Measurements from ENCODE around the gene CKMT2. TPM values are rescaled to one million over a fixed set of nuclear protein-coding genes. Genes with fewer than 3 reads are reported as not detected.
A peak's percentile ranks its signal among the peaks of the same experiment; 100 is the strongest.

CKMT2 gene
- total and polyA plus RNA-seq, 2 of the 8 experiments (the other 6 are each of a cell fraction or from before 2014, with no cell fraction given): 2.4 to 5.0 TPM

DNA sequence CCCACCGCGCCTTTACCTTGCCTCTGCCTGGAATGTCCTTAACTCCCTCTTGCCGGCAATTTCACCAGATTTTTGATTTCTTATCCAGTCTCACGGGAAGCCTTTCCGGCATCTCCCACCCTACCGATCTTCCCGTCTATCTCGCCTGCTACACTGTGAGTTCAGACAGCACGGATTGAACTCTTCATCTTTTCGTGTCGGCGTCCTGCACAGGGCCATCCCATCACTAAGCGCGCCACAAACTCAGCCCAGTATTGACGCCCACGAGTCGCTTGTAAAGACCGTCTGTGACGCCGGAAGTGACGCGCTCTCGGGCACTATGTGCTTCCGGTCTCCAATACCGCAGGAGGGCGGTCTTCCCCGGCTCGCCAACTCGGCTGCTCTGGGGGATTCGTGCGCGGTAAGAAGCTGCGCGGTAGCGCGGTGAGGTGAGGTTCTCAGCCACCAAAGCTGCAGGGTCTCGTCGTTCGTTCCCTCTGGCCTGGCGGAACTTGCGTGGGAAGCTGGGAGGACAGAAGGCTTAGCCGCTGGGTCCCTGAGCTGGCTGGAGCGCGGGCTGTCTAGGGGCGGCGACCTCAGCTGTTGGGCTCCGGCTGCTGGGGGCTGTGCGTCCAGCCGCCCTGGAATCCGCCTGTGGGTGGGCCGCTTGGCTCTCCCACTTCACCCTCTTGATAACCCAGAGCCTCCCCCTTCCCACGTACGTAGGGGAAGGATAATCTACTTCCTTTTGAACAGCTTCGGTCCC is 68.3 kb downstream of the CKMT2 start, which contains the start of gene ZCCHC9 (continued):
- TF ChIP-seq GTF2F1 (IDR thresholded peaks at IDR 0.05; ENCODE audit: borderline replicate concordance, low read depth, low read length): 0 out of 2 replicates have a peak, but pooled peaks have one; percentile 38
- TF ChIP-seq YY1 (IDR thresholded peaks at IDR 0.05; ENCODE audit: low read depth, low read length): 0 out of 2 replicates have a peak, but pooled peaks have one; percentile 13
- no peak for TF ChIP-seq BACH1 (IDR thresholded peaks at IDR 0.05; ENCODE audit: low read length)
- no peak for TF ChIP-seq SAP30 (IDR thresholded peaks at IDR 0.05; ENCODE audit: insufficient read depth, insufficient replicate concordance, low read length)
- TF ChIP-seq, protein P1, sequence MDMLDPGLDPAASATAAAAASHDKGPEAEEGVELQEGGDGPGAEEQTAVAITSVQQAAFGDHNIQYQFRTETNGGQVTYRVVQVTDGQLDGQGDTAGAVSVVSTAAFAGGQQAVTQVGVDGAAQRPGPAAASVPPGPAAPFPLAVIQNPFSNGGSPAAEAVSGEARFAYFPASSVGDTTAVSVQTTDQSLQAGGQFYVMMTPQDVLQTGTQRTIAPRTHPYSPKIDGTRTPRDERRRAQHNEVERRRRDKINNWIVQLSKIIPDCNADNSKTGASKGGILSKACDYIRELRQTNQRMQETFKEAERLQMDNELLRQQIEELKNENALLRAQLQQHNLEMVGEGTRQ (IDR thresholded peaks at IDR 0.05; ENCODE audit: low read length): no peak
- peak; percentile 87 for TF ChIP-seq TBP (IDR thresholded peaks at IDR 0.05; ENCODE audit: low read depth, low read length)
- TF ChIP-seq RNF2 (IDR thresholded peaks at IDR 0.05; ENCODE audit: borderline replicate concordance, low read depth, low read length, missing control alignments, poor library complexity, severe bottlenecking): no peak
- TF ChIP-seq CHD1 (IDR thresholded peaks at IDR 0.05; ENCODE audit: low read depth, low read length): no peak; the same call in 1 of the 2 replicates
- TF ChIP-seq SUZ12 (IDR thresholded peaks at IDR 0.05; ENCODE audit: low read length): no peak
- TF ChIP-seq, protein P2, sequence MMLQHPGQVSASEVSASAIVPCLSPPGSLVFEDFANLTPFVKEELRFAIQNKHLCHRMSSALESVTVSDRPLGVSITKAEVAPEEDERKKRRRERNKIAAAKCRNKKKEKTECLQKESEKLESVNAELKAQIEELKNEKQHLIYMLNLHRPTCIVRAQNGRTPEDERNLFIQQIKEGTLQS (IDR thresholded peaks at IDR 0.05; ENCODE audit: insufficient read depth, low read depth, low read length): peak; percentile 56; the same call in 1 of the 2 replicates
- no peak for TF ChIP-seq BCL11A (IDR thresholded peaks at IDR 0.05; ENCODE audit: low read depth in 2 of 2, low read length in 2 of 2)
- no peak; the same call in 1 of the 2 replicates for TF ChIP-seq TEAD4 (IDR thresholded peaks at IDR 0.05; ENCODE audit: low read depth, low read length)
- TF ChIP-seq SP2 (IDR thresholded peaks at IDR 0.05; ENCODE audit: low read length): peak; percentile 12; the same call in 1 of the 2 replicates
- TF ChIP-seq SP1 (IDR thresholded peaks at IDR 0.05; ENCODE audit: low read depth, low read length): peak; percentile 63
- peak; percentile 100 for TF ChIP-seq CREB1 (IDR thresholded peaks at IDR 0.05)
- TF ChIP-seq CHD2 (IDR thresholded peaks at IDR 0.05; ENCODE audit: low read length): peak; percentile 48; the same call in 1 of the 2 replicates
- TF ChIP-seq, protein P3, sequence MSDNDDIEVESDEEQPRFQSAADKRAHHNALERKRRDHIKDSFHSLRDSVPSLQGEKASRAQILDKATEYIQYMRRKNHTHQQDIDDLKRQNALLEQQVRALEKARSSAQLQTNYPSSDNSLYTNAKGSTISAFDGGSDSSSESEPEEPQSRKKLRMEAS (IDR thresholded peaks at IDR 0.05): peak; percentile 61; the same call in 1 of the 2 replicates
- TF ChIP-seq POLR2A (IDR thresholded peaks at IDR 0.05; ENCODE audit: control extremely low read depth in 1 of 2, low read depth in 2 of 2, low read length in 2 of 2): peak; percentile 84 to 98
- TF ChIP-seq NRF1 (IDR thresholded peaks at IDR 0.05; ENCODE audit: low read depth, low read length): no peak
- TF ChIP-seq GABPA (IDR thresholded peaks at IDR 0.05; ENCODE audit: borderline replicate concordance, insufficient read depth, low read length): peak; percentile 97
- TF ChIP-seq JUN (IDR thresholded peaks at IDR 0.05; ENCODE audit: low read depth, low read length): no peak
- TF ChIP-seq EGR1 (IDR thresholded peaks at IDR 0.05; ENCODE audit: borderline replicate concordance, low read depth, low read length): peak; percentile 86
- 0 out of 2 replicates have a peak, but pooled peaks have one; percentile 39 for TF ChIP-seq RBBP5 (IDR thresholded peaks at IDR 0.05; ENCODE audit: borderline replicate concordance, low read depth, low read length)

All from H1 (cell line).